GM13977 (cell line): ENCODE results near the gene HTR4.

Experiments
- DNase-seq: peaks from one replicate; pipeline ENCODE4 v3.0.0; 2012; ENCODE audit warnings: low spot score
- in situ Hi-C: fragments of 300-500 bp; cut with MboI; formaldehyde crosslinking; loops from one replicate; pipeline ENCODE4 v1.12.0; 2022; ENCODE audit warnings: low sequenced_read_pairs, low pct_unique_long_range_greater_than_20kb, mixed read lengths, inconsistent platforms; ENCODE audit not compliant: unreplicated experiment
- TF ChIP-seq, protein P1 (sequence below): IDR thresholded peaks from 2 replicates; pipeline ENCODE4 v1.5.1; 2012; ENCODE audit warnings: mild to moderate bottlenecking, control low read depth; ENCODE audit not compliant: insufficient read depth; ENCODE audit errors: extremely low read depth, missing control alignments

Gene HTR4

DNA sequence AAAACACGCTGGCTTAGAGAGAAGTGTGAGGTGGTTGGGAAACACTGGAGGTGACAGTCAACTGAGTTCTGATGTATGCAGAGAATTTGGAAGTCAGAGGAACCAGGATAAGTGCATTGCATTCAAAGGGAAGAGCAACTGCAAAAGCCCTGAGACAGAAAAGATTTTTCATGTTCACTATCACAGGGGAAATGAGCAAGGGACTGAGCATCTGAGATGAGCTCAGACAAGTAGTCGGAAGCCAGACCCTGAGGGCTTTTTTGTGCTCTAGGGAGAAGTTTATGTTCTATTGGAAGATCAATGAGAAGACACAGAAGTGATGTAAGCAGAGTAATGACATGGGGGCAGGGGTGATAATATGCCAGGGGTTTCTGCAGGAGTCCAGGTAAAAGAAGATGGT lies 97.5 kb downstream of the HTR4 start:
- DNase-seq = no peak
- TF ChIP-seq, protein P1, sequence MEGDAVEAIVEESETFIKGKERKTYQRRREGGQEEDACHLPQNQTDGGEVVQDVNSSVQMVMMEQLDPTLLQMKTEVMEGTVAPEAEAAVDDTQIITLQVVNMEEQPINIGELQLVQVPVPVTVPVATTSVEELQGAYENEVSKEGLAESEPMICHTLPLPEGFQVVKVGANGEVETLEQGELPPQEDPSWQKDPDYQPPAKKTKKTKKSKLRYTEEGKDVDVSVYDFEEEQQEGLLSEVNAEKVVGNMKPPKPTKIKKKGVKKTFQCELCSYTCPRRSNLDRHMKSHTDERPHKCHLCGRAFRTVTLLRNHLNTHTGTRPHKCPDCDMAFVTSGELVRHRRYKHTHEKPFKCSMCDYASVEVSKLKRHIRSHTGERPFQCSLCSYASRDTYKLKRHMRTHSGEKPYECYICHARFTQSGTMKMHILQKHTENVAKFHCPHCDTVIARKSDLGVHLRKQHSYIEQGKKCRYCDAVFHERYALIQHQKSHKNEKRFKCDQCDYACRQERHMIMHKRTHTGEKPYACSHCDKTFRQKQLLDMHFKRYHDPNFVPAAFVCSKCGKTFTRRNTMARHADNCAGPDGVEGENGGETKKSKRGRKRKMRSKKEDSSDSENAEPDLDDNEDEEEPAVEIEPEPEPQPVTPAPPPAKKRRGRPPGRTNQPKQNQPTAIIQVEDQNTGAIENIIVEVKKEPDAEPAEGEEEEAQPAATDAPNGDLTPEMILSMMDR = no peak
- in situ Hi-C loops = no loop called here

DNA sequence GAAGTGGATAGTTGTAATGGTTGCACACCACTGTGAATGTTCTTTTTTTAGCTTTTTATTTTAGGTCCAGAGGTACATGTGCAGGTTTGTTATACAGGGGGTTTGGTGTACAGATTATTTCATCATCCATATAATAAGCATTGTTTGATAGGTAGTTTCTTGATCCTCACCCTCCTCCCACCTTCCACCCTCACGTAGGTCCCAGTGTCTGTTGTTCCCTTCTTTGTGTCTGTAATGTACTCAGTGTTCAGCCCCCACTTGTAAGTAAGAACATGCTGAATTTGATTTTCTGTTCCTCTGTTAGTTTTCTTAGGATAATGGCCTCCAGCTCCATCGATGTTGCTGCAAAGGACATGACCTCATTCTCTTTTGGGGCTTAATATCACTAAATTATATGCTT lies 99.7 kb downstream of the HTR4 start:
- in situ Hi-C loops = no loop called here
- no peak for DNase-seq
- TF ChIP-seq, protein P1 = no peak

DNA sequence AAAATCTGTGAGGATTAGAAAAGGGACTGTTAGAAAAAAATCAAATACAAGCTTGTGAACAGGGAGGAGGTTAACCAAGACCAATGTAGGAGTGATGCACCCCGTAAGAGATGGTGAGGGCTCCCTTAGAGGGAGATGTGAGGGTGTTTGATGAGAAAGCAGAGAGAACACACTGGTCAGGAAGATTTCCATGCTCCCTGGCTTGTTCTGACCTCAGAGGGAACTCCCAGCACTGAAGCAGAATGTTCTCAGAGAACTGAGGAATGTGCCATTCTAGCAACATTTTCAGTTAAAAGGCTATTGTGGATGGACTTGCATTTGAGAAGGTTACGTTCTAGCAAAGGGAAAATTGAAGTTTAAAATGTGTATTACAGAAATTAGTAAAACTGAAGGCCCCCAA lies 110.6 kb downstream of the HTR4 start:
- in situ Hi-C loops = no loop called here
- no peak for DNase-seq
- TF ChIP-seq, protein P1 = no peak

DNA sequence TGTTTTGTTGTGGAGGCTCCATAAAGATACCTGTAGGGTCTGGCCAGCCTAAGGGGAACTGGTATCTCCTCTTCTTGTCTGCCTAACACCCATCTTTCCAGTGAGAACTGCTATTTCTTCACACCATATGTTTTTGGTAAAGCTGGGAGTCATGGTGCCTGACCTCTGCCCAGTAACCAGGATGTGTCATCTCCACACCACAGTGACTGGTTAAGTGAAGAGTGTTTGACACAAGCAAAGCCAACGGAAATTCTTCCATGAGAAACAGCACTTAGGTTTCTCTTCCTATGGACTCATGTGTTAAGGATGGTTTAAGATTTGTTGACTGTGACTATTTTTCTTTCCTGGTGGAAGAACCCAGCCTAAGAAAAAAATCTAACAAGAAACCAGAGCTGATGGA lies 111.5 kb downstream of the HTR4 start:
- in situ Hi-C loops = no loop called here
- TF ChIP-seq, protein P1 = no peak
- no peak for DNase-seq

DNA sequence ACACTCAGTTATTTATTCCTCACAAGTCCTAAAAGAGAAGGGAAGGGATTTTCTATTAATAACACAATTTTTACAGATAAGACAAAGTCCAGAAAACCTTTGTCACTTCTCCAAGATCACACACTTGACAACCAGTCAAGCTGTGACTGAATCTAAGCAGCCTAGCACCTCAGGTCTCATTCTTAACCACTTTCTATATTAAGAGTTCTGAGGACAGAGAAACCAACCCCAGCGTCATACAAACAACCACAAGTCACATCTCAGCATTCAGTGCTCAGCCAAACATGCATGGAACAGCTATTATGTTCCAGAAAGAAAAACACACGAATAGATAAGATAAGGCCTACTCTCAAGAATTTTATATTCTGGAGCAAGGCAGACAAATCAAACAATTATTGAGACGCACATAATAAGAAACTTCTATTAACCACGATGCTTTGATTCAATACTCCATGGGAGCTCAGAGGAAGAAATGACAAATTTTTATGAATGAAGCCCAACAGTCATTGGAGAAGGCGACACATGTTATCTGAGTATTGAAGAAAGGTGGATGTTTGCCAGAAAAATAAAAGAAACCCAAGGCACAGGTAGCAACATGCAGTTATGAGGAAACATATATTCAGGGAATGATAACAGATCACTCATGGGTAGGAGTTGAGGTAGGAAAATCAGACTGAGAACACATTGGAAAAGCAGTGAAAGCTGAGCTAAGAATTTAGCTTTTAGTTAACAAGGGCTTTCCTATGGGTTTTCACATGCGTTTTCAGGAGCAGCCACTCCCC lies 113.1 kb downstream of the HTR4 start:
- in situ Hi-C loops = no loop called here
- TF ChIP-seq, protein P1 = no peak
- DNase-seq = no peak

DNA sequence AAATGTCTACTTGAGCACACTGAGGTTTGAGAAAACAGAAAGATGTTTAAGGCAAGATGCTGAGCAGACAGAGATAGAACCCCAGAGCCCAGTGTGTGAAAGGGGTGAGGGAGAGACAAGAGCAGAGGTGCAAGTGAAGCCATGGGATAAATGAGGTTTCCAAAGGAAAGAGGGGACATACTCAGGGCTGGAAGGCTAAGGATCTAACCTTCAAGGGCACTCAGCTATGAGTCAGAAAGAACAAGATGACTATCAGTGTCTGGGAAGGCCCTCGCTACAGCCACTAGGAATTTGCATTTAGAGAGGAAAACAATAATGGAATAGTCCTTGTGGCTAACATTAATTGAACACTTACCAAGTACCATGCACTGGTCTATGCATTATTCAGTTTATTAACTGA lies 113.7 kb downstream of the HTR4 start:
- in situ Hi-C loops = no loop called here
- DNase-seq = no peak
- TF ChIP-seq, protein P1 = no peak
